Left lung (tissue), 10 donors: ENCODE results near the gene GGT6. TPM values are rescaled to one million over a fixed set of nuclear protein-coding genes. Genes with fewer than 3 reads are reported as not detected.

ENCODE experiments used
- ATAC-seq: fragments of 200-7000 bp; cut with Tn5 transposase; one replicate; pipeline ENCODE4 v1.9.1; 2020; ENCODE audit warnings: moderate library complexity
- DNase-seq, 4 donors: peaks; one replicate each; pipeline ENCODE4 v3.0.0-alpha.2; 2013 to 2020
- H3K27ac ChIP-seq, 2 donors: fragments of 200-600 bp; sonication (generic) in 1 of 2; one replicate each; pipeline versions ENCODE4 v1.5.0 to v1.8.0; 2020 to 2021
- H3K27me3 ChIP-seq, 2 donors: fragments of 200-600 bp; sonication (generic) in 1 of 2; one replicate each; pipeline versions ENCODE4 v1.5.0 to v1.8.0; 2020 to 2021
- H3K36me3 ChIP-seq, 2 donors: fragments of 200-600 bp; sonication (generic) in 1 of 2; one replicate each; pipeline versions ENCODE4 v1.5.0 to v1.8.0; 2020 to 2021
- H3K4me1 ChIP-seq, 2 donors: fragments of 200-600 bp; one replicate each; pipeline ENCODE4 v1.8.0; 2021
- H3K4me3 ChIP-seq, 2 donors: fragments of 200-600 bp; sonication (generic) in 1 of 2; one replicate each; pipeline versions ENCODE4 v1.5.0 to v1.8.0; 2020 to 2021; ENCODE audit warnings: mild to moderate bottlenecking in 1 of 2
- H3K9me3 ChIP-seq, 2 donors: fragments of 200-600 bp; sonication (generic) in 1 of 2; one replicate each; pipeline versions ENCODE4 v1.5.0 to v1.8.0; 2020 to 2021
- intact Hi-C, 2 donors: fragments of 100-400 bp; cut with DNase I; formaldehyde crosslinking; loops; one replicate each; pipeline versions ENCODE4 v1.11.2 to v1.14.2; 2022
- polyA plus RNA-seq, 6 donors: library from polyadenylated mRNA; unstranded; fragments of 120-200 nt; gene quantifications; one replicate each; pipeline ENCODE4 v1.2.1, GENCODE V29; 2013; ENCODE audit not compliant: insufficient read length in 6 of 6
- total RNA-seq, 2 donors: library from RNA; stranded (reverse); fragmentation: NEBNext Ultra II Directional; extraction: Animal tissue kit (Norgen Biotek cat#: 25700); gene quantifications; one replicate each; pipeline ENCODE4 v1.2.1, GENCODE V29; 2021
- TF ChIP-seq, protein P1 (sequence below), 2 donors: fragments of 200-600 bp; sonication (generic) in 1 of 2; IDR thresholded peaks; one replicate each; pipeline versions ENCODE4 v1.5.0 to v1.8.0; 2021; ENCODE audit warnings: antibody characterized with exemption in 2 of 2
- donor health status: DM: no; HTN: yes; CAD: no.
- donor health status: DM: no; HTN: no; CAD: no.

The GGT6 gene
- total and polyA plus RNA-seq, 8 donors = 1.8 to 17.4 (median 6.4) TPM

DNA sequence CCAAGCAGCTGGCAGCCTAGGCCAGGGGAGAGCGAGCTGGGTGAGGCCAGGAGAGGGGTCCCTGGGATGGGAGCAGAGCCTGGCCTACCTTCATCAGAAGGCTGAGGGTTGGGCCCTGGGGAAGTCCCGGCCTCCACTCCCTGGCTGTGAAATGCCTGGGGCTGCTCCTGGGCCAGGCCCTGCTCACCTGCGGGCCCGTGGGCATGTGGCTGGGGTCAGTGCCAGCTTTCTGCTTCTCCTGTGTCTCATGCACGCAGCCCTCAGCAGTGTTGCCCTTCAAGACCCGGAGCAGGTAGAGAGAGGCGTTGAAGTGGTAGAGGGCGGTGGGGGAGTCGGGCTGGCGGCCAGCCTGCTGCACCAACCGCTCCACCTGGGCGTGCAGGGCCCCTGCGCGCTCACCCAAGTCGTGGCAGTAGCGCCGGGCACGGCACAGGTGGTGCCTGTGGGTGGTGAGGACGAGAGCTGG lies 17.6 kb downstream of the GGT6 start:
- ATAC-seq = no peak
- no peak overlapping the region for H3K27ac ChIP-seq
- DNase-seq = peak in 1 of 4 donors; percentile 71
- H3K36me3 ChIP-seq = peaks cover 0 to 100% of the 10 kb centered on the region in 2 donors
- TF ChIP-seq, protein P1, sequence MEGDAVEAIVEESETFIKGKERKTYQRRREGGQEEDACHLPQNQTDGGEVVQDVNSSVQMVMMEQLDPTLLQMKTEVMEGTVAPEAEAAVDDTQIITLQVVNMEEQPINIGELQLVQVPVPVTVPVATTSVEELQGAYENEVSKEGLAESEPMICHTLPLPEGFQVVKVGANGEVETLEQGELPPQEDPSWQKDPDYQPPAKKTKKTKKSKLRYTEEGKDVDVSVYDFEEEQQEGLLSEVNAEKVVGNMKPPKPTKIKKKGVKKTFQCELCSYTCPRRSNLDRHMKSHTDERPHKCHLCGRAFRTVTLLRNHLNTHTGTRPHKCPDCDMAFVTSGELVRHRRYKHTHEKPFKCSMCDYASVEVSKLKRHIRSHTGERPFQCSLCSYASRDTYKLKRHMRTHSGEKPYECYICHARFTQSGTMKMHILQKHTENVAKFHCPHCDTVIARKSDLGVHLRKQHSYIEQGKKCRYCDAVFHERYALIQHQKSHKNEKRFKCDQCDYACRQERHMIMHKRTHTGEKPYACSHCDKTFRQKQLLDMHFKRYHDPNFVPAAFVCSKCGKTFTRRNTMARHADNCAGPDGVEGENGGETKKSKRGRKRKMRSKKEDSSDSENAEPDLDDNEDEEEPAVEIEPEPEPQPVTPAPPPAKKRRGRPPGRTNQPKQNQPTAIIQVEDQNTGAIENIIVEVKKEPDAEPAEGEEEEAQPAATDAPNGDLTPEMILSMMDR (IDR thresholded peaks at IDR 0.05) = no peak
- peaks cover 0 to 39% of the 10 kb centered on the region in 2 donors for H3K4me1 ChIP-seq
- H3K9me3 ChIP-seq = no peaks in the 10 kb centered on the region
- H3K27me3 ChIP-seq = no peaks in the 10 kb centered on the region
- intact Hi-C loops = loop anchor here in 1 of 2 donors (10.0 kb wide), 1 partner anchor 118 kb away; no protein-coding TSS in a partner anchor
- no peak overlapping the region for H3K4me3 ChIP-seq

DNA sequence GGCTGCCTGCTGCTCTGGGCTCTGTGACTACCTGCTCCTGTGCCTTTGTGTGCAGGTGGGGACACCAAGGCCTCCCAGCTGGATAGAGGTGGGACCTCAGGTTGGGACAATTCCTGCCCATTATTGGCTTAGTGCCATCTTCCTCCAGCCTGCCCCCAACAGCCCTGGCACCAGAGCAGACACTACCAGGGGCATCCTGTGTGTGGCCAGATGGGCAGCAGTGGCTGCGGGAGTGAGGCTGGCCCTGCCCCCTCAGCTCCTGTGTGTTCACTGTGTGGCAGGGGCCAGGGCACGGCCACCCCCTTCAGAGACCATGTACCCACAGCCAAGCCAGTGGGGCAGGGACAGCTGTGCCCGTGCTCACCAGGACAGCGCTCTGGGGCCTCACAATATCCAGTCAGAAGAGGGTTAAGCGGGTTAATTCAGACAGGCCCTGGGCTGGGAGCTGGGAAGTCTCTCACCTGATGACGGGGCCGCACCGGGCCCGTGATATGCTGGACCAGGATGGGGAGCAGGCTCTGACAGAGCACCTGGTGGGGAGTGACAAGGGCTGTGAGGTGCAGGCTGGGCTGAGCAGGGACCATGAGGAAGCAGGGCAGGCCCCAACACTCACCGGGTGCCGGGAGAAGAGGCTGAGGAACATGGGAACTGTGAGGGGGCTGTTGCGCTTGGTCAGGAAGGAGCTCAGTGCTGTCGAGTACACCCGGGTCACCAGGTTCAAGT lies 18.2 kb downstream of the GGT6 start:
- peak overlapping the region in 1 of 2 donors; percentile 57 for H3K27ac ChIP-seq
- ATAC-seq = no peak
- TF ChIP-seq, protein P1 (IDR thresholded peaks at IDR 0.05) = no peak
- H3K27me3 ChIP-seq = no peaks in the 10 kb centered on the region
- H3K9me3 ChIP-seq = no peaks in the 10 kb centered on the region
- DNase-seq = peak in 1 of 4 donors; percentile 57
- intact Hi-C loops = loop anchor here in 1 of 2 donors (10.0 kb wide), 1 partner anchor 117 kb away; no protein-coding TSS in a partner anchor
- no peak overlapping the region for H3K4me3 ChIP-seq
- peaks cover 0 to 99% of the 10 kb centered on the region in 2 donors for H3K36me3 ChIP-seq
- peaks cover 4 to 45% of the 10 kb centered on the region in 2 donors for H3K4me1 ChIP-seq

DNA sequence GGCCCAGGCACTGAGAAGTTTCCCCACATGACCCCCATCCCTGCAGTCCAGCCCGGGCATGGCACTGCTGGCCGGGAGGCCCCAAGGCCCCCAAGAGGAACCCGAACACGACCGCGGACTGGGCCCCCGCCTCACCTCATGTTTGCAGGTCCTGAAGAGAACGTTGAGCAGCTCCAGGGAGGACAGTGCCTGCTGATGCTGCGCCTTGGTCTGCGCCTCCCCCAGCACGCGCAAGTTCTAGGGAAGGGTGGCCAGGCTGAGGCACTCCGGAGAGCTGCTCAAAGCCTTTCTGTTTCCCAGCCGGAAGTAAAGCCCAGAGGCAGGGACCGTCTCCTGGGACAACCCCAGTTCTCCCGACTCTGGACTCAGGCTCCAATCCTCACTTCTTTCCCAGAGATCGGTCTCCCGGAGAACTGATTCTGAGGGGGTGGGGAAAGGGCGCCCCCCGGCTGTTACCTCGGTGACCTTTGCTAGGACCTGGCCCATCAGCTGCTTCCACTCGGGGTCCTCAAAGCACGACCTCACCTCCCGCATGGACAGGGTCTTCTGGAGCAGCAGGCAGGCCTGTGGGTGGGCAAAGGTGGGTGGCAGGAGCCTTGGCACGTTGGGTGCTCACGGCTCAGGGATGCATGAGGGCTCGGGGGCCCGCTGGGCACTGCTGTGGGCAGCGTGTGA lies 18.9 kb downstream of the GGT6 start:
- no peak for ATAC-seq
- H3K36me3 ChIP-seq = peaks cover 0 to 92% of the 10 kb centered on the region in 2 donors

DNA sequence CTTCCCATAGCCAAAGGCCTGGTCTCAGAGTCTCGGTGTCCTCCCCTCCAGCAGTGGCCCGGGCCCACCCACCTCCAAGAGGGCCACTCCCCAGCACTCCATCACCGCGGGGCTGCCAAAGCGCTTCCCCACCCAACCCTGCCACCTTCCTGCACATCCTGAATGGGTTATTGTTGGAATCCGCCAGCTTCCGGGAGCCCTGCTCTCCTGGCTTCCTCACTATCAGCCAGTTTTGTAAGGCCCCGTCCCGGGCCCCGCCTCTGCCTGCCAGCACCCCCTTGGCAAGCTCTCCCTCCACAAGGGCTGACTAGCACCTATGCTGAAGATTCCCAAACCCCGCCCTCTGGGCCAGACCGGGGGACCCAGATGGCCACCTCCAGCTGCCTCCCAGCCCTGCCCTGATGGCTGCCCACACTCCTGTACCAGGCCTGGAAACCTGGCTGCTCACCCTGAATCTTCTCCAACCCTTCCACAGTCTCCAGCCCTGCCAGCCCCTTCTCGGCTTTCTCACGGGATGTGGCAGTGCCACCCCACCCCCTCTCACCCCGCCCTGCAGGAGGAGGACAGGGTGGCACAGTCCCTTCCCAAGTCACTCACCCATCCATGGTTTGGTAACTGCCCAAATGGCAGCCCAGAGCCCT lies 19.6 kb downstream of the GGT6 start:
- no peaks in the 10 kb centered on the region for H3K27me3 ChIP-seq
- DNase-seq = peak in 2 of 4 donors; percentile 41 to 70
- intact Hi-C loops = loop anchor here in 1 of 2 donors (10.0 kb wide), 1 partner anchor 116 kb away; no protein-coding TSS in a partner anchor
- ATAC-seq = peak; percentile 31
- peaks cover 0 to 85% of the 10 kb centered on the region in 2 donors for H3K36me3 ChIP-seq
- peak overlapping the region; percentile 35 to 57 for H3K27ac ChIP-seq
- no peaks in the 10 kb centered on the region for H3K9me3 ChIP-seq
- H3K4me1 ChIP-seq = peaks cover 6 to 58% of the 10 kb centered on the region in 2 donors
- no peak overlapping the region for H3K4me3 ChIP-seq
- TF ChIP-seq, protein P1 (IDR thresholded peaks at IDR 0.05) = no peak

More for the DNA sequence above, 18.9 kb downstream of the GGT6 start:
- intact Hi-C loops = loop anchor here in 1 of 2 donors (10.0 kb wide), 1 partner anchor 117 kb away; no protein-coding TSS in a partner anchor
- H3K9me3 ChIP-seq = no peaks in the 10 kb centered on the region
- TF ChIP-seq, protein P1 (IDR thresholded peaks at IDR 0.05) = no peak
- peak in 2 of 4 donors; percentile 32 to 61 for DNase-seq
- H3K4me1 ChIP-seq = peaks cover 6 to 52% of the 10 kb centered on the region in 2 donors
- H3K27ac ChIP-seq = peak overlapping the region in 1 of 2 donors; percentile 57
- no peaks in the 10 kb centered on the region for H3K27me3 ChIP-seq
- H3K4me3 ChIP-seq = no peak overlapping the region
